Amygdala (tissue), 56 donors: ENCODE data around the gene GPC1.

ENCODE experiments used
- DNase-seq, 56 donors: peaks; one replicate each; lab custom pipeline; 2025; lab: John Stamatoyannopoulos, UW

GPC1 gene

GRCh38 chr2:240508832-240509545 is 73.5 kb downstream of the GPC1 start:
- DNase-seq, result no peak

GRCh38 chr2:240509667-240510512 is 74.4 kb downstream of the GPC1 start:
- DNase-seq, result no peak

- DNase-seq, result no peak
Measured at GRCh38 chr2:240510513-240511210, 75.2 kb downstream of the GPC1 start.

GRCh38 chr2:240511351-240512108 is 76.1 kb downstream of the GPC1 start:
- DNase-seq, result no peak

- no peak for DNase-seq
Measured at GRCh38 chr2:240512109-240512485, 76.6 kb downstream of the GPC1 start.

- no peak for DNase-seq
Measured at GRCh38 chr2:240512666-240513535, 77.4 kb downstream of the GPC1 start.

- peak in 28 of 56 donors; percentile 4 to 77 (median 26) for DNase-seq
Measured at GRCh38 chr2:240513549-240514287, 78.3 kb downstream of the GPC1 start.

- DNase-seq, result no peak
Measured at GRCh38 chr2:240514631-240515030, 79.2 kb downstream of the GPC1 start.

- DNase-seq, result no peak
Measured at GRCh38 chr2:240517342-240517741, 81.9 kb downstream of the GPC1 start.
